C4-2B (cell line): ENCODE data around the gene DPM2.

ENCODE experiments used
- CTCF ChIP-seq: fragments of 450-650 bp; conservative IDR thresholded peaks from 2 replicates; pipeline ENCODE4 v1.5.1; 2017; ENCODE audit warnings: mild to moderate bottlenecking
- ZFX ChIP-seq: fragments of 450-650 bp; IDR thresholded peaks from 2 replicates; pipeline ENCODE4 v1.6.1; 2017

GRCh38 chr9:127927988-127928675 lies 9.5 kb downstream of the DPM2 start:
- TF ChIP-seq CTCF (no peak), ZFX (no peak)
